ENCODE measurements around the gene CYP19A1.

Gene CYP19A1

GRCh38 chr15:51368751-51369450, 30.5 kb upstream of the CYP19A1 start:
- TF ChIP-seq CTCF (conservative IDR thresholded peaks at IDR 0.05), result no peak
- no peak overlapping the region for H3K27ac ChIP-seq

- peak overlapping the region; percentile 73; the same call in 1 of the 2 replicates for H3K27ac ChIP-seq
These were observed 29.9 kb upstream of the CYP19A1 start for GRCh38 chr15:51368307-51368706.

GRCh38 chr15:51367322-51367976, 29.1 kb upstream of the CYP19A1 start:
- TF ChIP-seq CTCF (conservative IDR thresholded peaks at IDR 0.05), result no peak
- H3K27ac ChIP-seq, result peak overlapping the region; percentile 73

More at GRCh38 chr15:51368307-51368706, 29.9 kb upstream of the CYP19A1 start:
- TF ChIP-seq CTCF (conservative IDR thresholded peaks at IDR 0.05), result no peak

- TF ChIP-seq CTCF (conservative IDR thresholded peaks at IDR 0.05), result no peak
- peak overlapping the region; percentile 73 for H3K27ac ChIP-seq
These were observed 28.5 kb upstream of the CYP19A1 start for GRCh38 chr15:51366920-51367319.

- peak overlapping the region; percentile 73 for H3K27ac ChIP-seq
These were observed 27.7 kb upstream of the CYP19A1 start for GRCh38 chr15:51366071-51366470.

GRCh38 chr15:51365417-51365816, 27.0 kb upstream of the CYP19A1 start:
- TF ChIP-seq CTCF (conservative IDR thresholded peaks at IDR 0.05), result no peak

More at GRCh38 chr15:51366071-51366470, 27.7 kb upstream of the CYP19A1 start:
- TF ChIP-seq CTCF (conservative IDR thresholded peaks at IDR 0.05), result no peak

GRCh38 chr15:51363383-51363782, 25.0 kb upstream of the CYP19A1 start:
- H3K27ac ChIP-seq, result no peak overlapping the region
- no peak for TF ChIP-seq CTCF (conservative IDR thresholded peaks at IDR 0.05)

More at GRCh38 chr15:51365417-51365816, 27.0 kb upstream of the CYP19A1 start:
- no peak overlapping the region for H3K27ac ChIP-seq
